SK-N-SH (cell line): ENCODE data around the gene EMILIN2. TPM values are rescaled to one million over a fixed set of nuclear protein-coding genes. Genes with fewer than 3 reads are reported as not detected.

Experiments
- CTCF ChIA-PET: fragments of 300-600, 350-600 bp; formaldehyde crosslinking; extraction: SDS; loops from one replicate; lab custom pipeline; 2021; lab: Yijun Ruan, JAX
- POLR2A ChIA-PET: fragments of 350-600 bp; sonication (Branson Sonifier 250); formaldehyde crosslinking; extraction: SDS; loops from one replicate; lab custom pipeline; 2020; ENCODE audit warnings: antibody characterized with exemption, inconsistent platforms; lab: Yijun Ruan, JAX
- DNase-seq: peaks from one replicate; pipeline ENCODE4 v3.0.0; 2012
- H2AFZ ChIP-seq: fragments of 200-600 bp; sonication (generic); 2 replicates; pipeline ENCODE4 v1.8.1; 2016; ENCODE audit warnings: antibody characterized with exemption, mild to moderate bottlenecking, low read depth
- H3F3A ChIP-seq: fragments of 200-600 bp; sonication (generic); replicated peaks from 2 replicates; pipeline ENCODE3; 2016; ENCODE audit warnings: antibody characterized with exemption, mild to moderate bottlenecking; ENCODE audit not compliant: insufficient read depth
- H3K27ac ChIP-seq, 2 experiments: fragments of 200-500 bp in 1 of 2; fragments of 200-600 bp in 1 of 2; sonication (Bioruptor generic) in 1 of 2; sonication (generic), shearing (Covaris generic) in 1 of 2; 2 replicates each; pipeline versions ENCODE4 v1.5.1 to v1.6.1; 2014 to 2016; ENCODE audit warnings: low read depth in 2 of 2, inconsistent platforms in 1 of 2, low read length in 1 of 2, mild to moderate bottlenecking in 1 of 2, mixed read lengths in 1 of 2
- H3K27me3 ChIP-seq: fragments of 200-600 bp; sonication (generic), shearing (Covaris generic); 2 replicates; pipeline ENCODE4 v1.6.1; 2016; ENCODE audit warnings: mixed run types; ENCODE audit not compliant: insufficient read depth
- H3K36me3 ChIP-seq, 2 experiments: fragments of 200-500 bp in 1 of 2; fragments of 200-600 bp in 1 of 2; sonication (Bioruptor generic) in 1 of 2; sonication (generic) in 1 of 2; replicated peaks in 1 of 2; 2 replicates each; pipeline versions ENCODE3 to v1.5.1; 2014 to 2016; ENCODE audit warnings: low read length in 1 of 2, mild to moderate bottlenecking in 1 of 2; ENCODE audit not compliant: insufficient read depth in 2 of 2, control insufficient read depth in 1 of 2
- H3K4me1 ChIP-seq, 2 experiments: fragments of 200-500 bp in 1 of 2; fragments of 200-600 bp in 1 of 2; sonication (Bioruptor generic) in 1 of 2; sonication (generic), shearing (Covaris generic) in 1 of 2; 2 replicates each; pipeline versions ENCODE4 v1.5.1 to v1.6.1; 2014 to 2016; ENCODE audit warnings: low read depth in 1 of 2, low read length in 1 of 2, mixed run types in 1 of 2; ENCODE audit not compliant: insufficient read depth in 2 of 2, control insufficient read depth in 1 of 2
- H3K4me2 ChIP-seq: fragments of 200-600 bp; sonication (generic), shearing (Covaris generic); 2 replicates; pipeline ENCODE4 v1.6.1; 2017; ENCODE audit warnings: mixed run types
- H3K4me3 ChIP-seq, 2 experiments: fragments of 200-500 bp in 1 of 2; fragments of 200-600 bp in 1 of 2; sonication (Bioruptor generic) in 1 of 2; sonication (generic), shearing (Covaris generic) in 1 of 2; 2 replicates each; pipeline versions ENCODE4 v1.5.1 to v1.8.1; 2014 to 2016; ENCODE audit warnings: low read depth in 2 of 2, inconsistent platforms in 1 of 2, low read length in 1 of 2, mild to moderate bottlenecking in 1 of 2, mixed read lengths in 1 of 2, moderate library complexity in 1 of 2
- H3K79me2 ChIP-seq: fragments of 200-600 bp; sonication (generic); 2 replicates; pipeline ENCODE4 v1.8.1; 2017; ENCODE audit warnings: mild to moderate bottlenecking; ENCODE audit not compliant: insufficient read depth
- H3K9ac ChIP-seq: fragments of 200-600 bp; sonication (generic); 2 replicates; pipeline ENCODE4 v1.6.1; 2017; ENCODE audit warnings: mixed run types
- H3K9me2 ChIP-seq: fragments of 200-600 bp; sonication (generic); 2 replicates; pipeline ENCODE4 v1.6.1; 2017; ENCODE audit warnings: mixed run types
- H3K9me3 ChIP-seq: fragments of 200-600 bp; sonication (generic); 2 replicates; pipeline ENCODE4 v1.6.1; 2017; ENCODE audit warnings: mixed run types, mild to moderate bottlenecking, moderate library complexity
- H4K20me1 ChIP-seq: fragments of 200-600 bp; sonication (generic); 2 replicates; pipeline ENCODE4 v1.6.1; 2017; ENCODE audit warnings: mild to moderate bottlenecking, mixed run types; ENCODE audit not compliant: insufficient read depth
- ELF1 ChIP-seq: IDR thresholded peaks from 2 replicates; pipeline ENCODE4 v1.4.0; 2012
- EP300 ChIP-seq, 2 experiments: IDR thresholded peaks; 2 replicates each; pipeline versions ENCODE4 v1.4.0 to v1.6.1; 2012; ENCODE audit warnings: borderline replicate concordance in 1 of 2, low read depth in 1 of 2, low read length in 1 of 2
- FOSL2 ChIP-seq: IDR thresholded peaks from 2 replicates; pipeline ENCODE4 v1.4.0; 2012; ENCODE audit warnings: low read depth, mild to moderate bottlenecking, moderate library complexity, borderline replicate concordance
- GABPA ChIP-seq: IDR thresholded peaks from 2 replicates; pipeline ENCODE4 v1.4.0; 2012; ENCODE audit warnings: low read depth, mild to moderate bottlenecking
- JUND ChIP-seq: IDR thresholded peaks from 2 replicates; pipeline ENCODE4 v1.4.0; 2012
- MEF2A ChIP-seq: IDR thresholded peaks from 2 replicates; pipeline ENCODE4 v1.4.0; 2012; ENCODE audit warnings: low read depth, borderline replicate concordance
- NFIC ChIP-seq: IDR thresholded peaks from 2 replicates; pipeline ENCODE4 v1.4.0; 2012; ENCODE audit warnings: borderline replicate concordance
- NRF1 ChIP-seq: IDR thresholded peaks from 2 replicates; pipeline ENCODE4 v1.6.1; 2012; ENCODE audit warnings: low read depth, mild to moderate bottlenecking, low read length
- RCOR1 ChIP-seq: fragments of 150-350 bp; IDR thresholded peaks from 2 replicates; pipeline ENCODE4 v1.6.1; 2017; ENCODE audit warnings: antibody characterized with exemption, low read length
- RXRA ChIP-seq: IDR thresholded peaks from 2 replicates; pipeline ENCODE4 v1.4.0; 2012; ENCODE audit warnings: low read depth, mild to moderate bottlenecking, borderline replicate concordance
- TCF12 ChIP-seq: IDR thresholded peaks from 2 replicates; pipeline ENCODE4 v1.4.0; 2012
- TEAD4 ChIP-seq: IDR thresholded peaks from 2 replicates; pipeline ENCODE4 v1.4.0; 2012; ENCODE audit warnings: mild to moderate bottlenecking, borderline replicate concordance; ENCODE audit not compliant: insufficient read depth
- USF1 ChIP-seq: IDR thresholded peaks from 2 replicates; pipeline ENCODE4 v1.4.0; 2012; ENCODE audit warnings: low read depth, borderline replicate concordance
- ZBTB33 ChIP-seq: IDR thresholded peaks from 2 replicates; pipeline ENCODE4 v1.4.0; 2012; ENCODE audit warnings: low read depth, borderline replicate concordance
- WGBS: methylation state at CpG from one replicate; pipeline ENCODE4 v1.1.6; 2017; ENCODE audit warnings: low lambda C conversion rate; 5-methylcytosine and 5-hydroxymethylcytosine counted together
- polyA plus RNA-seq, 3 experiments: library from polyadenylated mRNA; depleted of rRNA; stranded (reverse); fragments of >200 nt; gene quantifications; 2 replicates each; pipeline ENCODE4 v1.2.3, GENCODE V29; 2012
- TF ChIP-seq, protein P1 (sequence below): IDR thresholded peaks from 2 replicates; pipeline ENCODE4; 2012
- TF ChIP-seq, protein P2 (sequence below): fragments of 150-350 bp; IDR thresholded peaks from 2 replicates; pipeline ENCODE4 v1.6.1; 2017; ENCODE audit warnings: antibody characterized with exemption, low read length, low read depth, borderline replicate concordance
- TF ChIP-seq, protein P3 (sequence below): IDR thresholded peaks from 2 replicates; pipeline ENCODE4 v1.4.0; 2012; ENCODE audit warnings: low read depth

Gene EMILIN2
- polyA plus RNA-seq, 1 of the 3 experiments (the other 2 are of a cell fraction) = 1.4 TPM

DNA sequence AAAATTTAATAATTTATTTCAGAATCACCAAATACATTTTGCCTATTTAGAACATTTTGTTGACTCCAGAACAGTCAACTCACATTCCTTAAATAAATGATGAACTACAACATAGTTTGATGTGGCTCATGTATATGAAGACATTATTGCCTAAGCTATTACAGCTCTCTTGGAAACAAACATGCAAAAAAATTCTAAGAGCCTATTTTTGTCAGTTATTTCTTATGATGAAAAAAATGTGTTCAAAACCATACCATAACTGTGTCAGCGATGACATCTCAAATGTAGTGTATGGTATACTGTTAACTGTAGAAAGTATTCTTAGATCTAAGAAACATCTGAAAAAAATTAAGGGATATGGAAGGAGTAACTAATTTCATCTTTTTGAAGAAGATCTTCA lies 6.3 kb upstream of the EMILIN2 start:
- H3K79me2 ChIP-seq = no peaks in the 10 kb centered on the region
- no peak for DNase-seq
- H2AFZ ChIP-seq = no peak overlapping the region
- no peak overlapping the region for H3K4me2 ChIP-seq
- no peaks in the 10 kb centered on the region for H3K9me2 ChIP-seq
- TF ChIP-seq JUND = no peak
- TF ChIP-seq, protein P1, sequence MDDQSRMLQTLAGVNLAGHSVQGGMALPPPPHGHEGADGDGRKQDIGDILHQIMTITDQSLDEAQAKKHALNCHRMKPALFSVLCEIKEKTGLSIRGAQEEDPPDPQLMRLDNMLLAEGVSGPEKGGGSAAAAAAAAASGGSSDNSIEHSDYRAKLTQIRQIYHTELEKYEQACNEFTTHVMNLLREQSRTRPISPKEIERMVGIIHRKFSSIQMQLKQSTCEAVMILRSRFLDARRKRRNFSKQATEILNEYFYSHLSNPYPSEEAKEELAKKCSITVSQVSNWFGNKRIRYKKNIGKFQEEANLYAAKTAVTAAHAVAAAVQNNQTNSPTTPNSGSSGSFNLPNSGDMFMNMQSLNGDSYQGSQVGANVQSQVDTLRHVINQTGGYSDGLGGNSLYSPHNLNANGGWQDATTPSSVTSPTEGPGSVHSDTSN = no peak
- no peak for TF ChIP-seq NFIC
- no peak for TF ChIP-seq USF1
- no peak for TF ChIP-seq RCOR1
- no peak for TF ChIP-seq TCF12
- TF ChIP-seq, protein P2, sequence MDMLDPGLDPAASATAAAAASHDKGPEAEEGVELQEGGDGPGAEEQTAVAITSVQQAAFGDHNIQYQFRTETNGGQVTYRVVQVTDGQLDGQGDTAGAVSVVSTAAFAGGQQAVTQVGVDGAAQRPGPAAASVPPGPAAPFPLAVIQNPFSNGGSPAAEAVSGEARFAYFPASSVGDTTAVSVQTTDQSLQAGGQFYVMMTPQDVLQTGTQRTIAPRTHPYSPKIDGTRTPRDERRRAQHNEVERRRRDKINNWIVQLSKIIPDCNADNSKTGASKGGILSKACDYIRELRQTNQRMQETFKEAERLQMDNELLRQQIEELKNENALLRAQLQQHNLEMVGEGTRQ = no peak
- no peak for TF ChIP-seq TEAD4
- no peak for TF ChIP-seq ZBTB33
- TF ChIP-seq MEF2A = no peak
- no peak for TF ChIP-seq GABPA
- TF ChIP-seq, protein P3, sequence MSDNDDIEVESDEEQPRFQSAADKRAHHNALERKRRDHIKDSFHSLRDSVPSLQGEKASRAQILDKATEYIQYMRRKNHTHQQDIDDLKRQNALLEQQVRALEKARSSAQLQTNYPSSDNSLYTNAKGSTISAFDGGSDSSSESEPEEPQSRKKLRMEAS = no peak
- no peak overlapping the region for H3K27ac ChIP-seq
- H3K27me3 ChIP-seq = peaks cover 37% of the 10 kb centered on the region; the same call in 1 of the 2 replicates
- ChIA-PET CTCF (no interaction called here), POLR2A (no interaction called here)
- no peaks in the 10 kb centered on the region for H3F3A ChIP-seq
- 75% methylated on average over 1 of the region's 1 CpG for WGBS
- H3K9me3 ChIP-seq = no peaks in the 10 kb centered on the region
- no peak overlapping the region for H3K4me3 ChIP-seq
- H3K9ac ChIP-seq = no peak overlapping the region
- H4K20me1 ChIP-seq = no peaks in the 10 kb centered on the region
- H3K4me1 ChIP-seq = no peaks in the 10 kb centered on the region
- H3K36me3 ChIP-seq = no peaks in the 10 kb centered on the region

DNA sequence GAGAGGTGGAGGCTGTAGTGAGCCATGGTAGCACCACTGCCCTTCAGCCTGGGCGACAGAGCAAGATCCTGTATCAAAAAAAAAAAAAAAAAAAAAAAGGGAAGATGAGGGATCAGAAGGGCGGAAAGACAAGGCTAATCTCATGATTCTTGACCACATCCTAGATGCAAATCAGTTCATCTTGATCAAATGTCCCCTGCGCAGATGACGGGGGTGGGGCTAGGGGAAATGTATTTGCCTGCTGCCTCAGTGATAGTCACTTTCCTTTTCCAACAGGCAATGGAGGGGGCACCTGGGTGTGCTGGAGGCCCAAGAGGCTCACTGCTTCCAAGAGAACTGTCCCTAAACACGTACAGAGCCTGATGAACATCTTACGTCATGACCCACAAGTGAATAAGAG lies 3.7 kb upstream of the EMILIN2 start:
- H3K27ac ChIP-seq = no peak overlapping the region
- ChIA-PET CTCF (interaction anchor here (0.8 kb wide), 1 partner anchor 10 kb away, joined by 3 read pairs; no protein-coding TSS in a partner anchor), POLR2A (no interaction called here)
- H3K9ac ChIP-seq = no peak overlapping the region
- H3K9me3 ChIP-seq = no peaks in the 10 kb centered on the region
- no peaks in the 10 kb centered on the region; a peak in 1 of 4 replicates for H3K4me1 ChIP-seq
- H3K4me2 ChIP-seq = no peak overlapping the region
- DNase-seq = no peak
- 17% methylated on average over 6 of the region's 6 CpGs for WGBS
- H3K79me2 ChIP-seq = no peaks in the 10 kb centered on the region
- no peaks in the 10 kb centered on the region for H3K36me3 ChIP-seq
- no peak overlapping the region for H3K4me3 ChIP-seq
- H3K9me2 ChIP-seq = no peaks in the 10 kb centered on the region
- H4K20me1 ChIP-seq = no peaks in the 10 kb centered on the region
- no peaks in the 10 kb centered on the region for H3F3A ChIP-seq
- H3K27me3 ChIP-seq = peaks cover 54% of the 10 kb centered on the region
- H2AFZ ChIP-seq = no peak overlapping the region
- TF ChIP-seq, protein P3 = no peak
- no peak for TF ChIP-seq FOSL2
- TF ChIP-seq USF1 = no peak
- no peak for TF ChIP-seq NRF1
- no peak for TF ChIP-seq RXRA
- TF ChIP-seq RCOR1 = no peak
- TF ChIP-seq, protein P1 = no peak
- no peak for TF ChIP-seq EP300 (IDR thresholded peaks at IDR 0.05; ENCODE audit: borderline replicate concordance in 1 of 2, low read depth in 1 of 2, low read length in 1 of 2)
- TF ChIP-seq ELF1 = no peak
- no peak for TF ChIP-seq ZBTB33
